Fibroblast of gingiva (primary cell): Measurements from ENCODE around the gene HCN1.

Experiments
- DNase-seq: peaks from one replicate; pipeline ENCODE4 v3.0.0-alpha.2; 2011; ENCODE audit warnings: low read depth

Gene HCN1

GRCh38 chr5:45288746-45289145, 407.4 kb downstream of the HCN1 start:
- no peak for DNase-seq

- no peak for DNase-seq
Observed at GRCh38 chr5:45284436-45284835, 411.7 kb downstream of the HCN1 start.

- no peak for DNase-seq
Observed at GRCh38 chr5:45281081-45281480, 415.1 kb downstream of the HCN1 start.

GRCh38 chr5:45279109-45279508, 417.1 kb downstream of the HCN1 start:
- DNase-seq = no peak

- DNase-seq = no peak
Observed at GRCh38 chr5:45277860-45278259, 418.3 kb downstream of the HCN1 start.

- DNase-seq = no peak
Observed at GRCh38 chr5:45274241-45274640, 421.9 kb downstream of the HCN1 start.

GRCh38 chr5:45271626-45272025, 424.6 kb downstream of the HCN1 start:
- DNase-seq = no peak

- no peak for DNase-seq
Observed at GRCh38 chr5:45264447-45264846, 431.7 kb downstream of the HCN1 start.

GRCh38 chr5:45262061-45262590, 434.1 kb downstream of the HCN1 start:
- no peak for DNase-seq

GRCh38 chr5:45261125-45261524, 435.1 kb downstream of the HCN1 start:
- no peak for DNase-seq

- no peak for DNase-seq
Observed at GRCh38 chr5:45260292-45260691, 435.9 kb downstream of the HCN1 start.

GRCh38 chr5:45252978-45253377, 443.2 kb downstream of the HCN1 start:
- DNase-seq = no peak

GRCh38 chr5:45252541-45252940, 443.6 kb downstream of the HCN1 start:
- DNase-seq = no peak

GRCh38 chr5:45225571-45226031, 470.6 kb downstream of the HCN1 start:
- no peak for DNase-seq

- no peak for DNase-seq
Observed at GRCh38 chr5:45205403-45205961, 490.7 kb downstream of the HCN1 start.
